NCI-H526 (cell line): Measurements from ENCODE around the gene OPCML.

Source experiments
- DNase-seq, 2 experiments: peaks; one replicate each; lab custom pipeline; 2025; lab: John Stamatoyannopoulos, UW

OPCML gene

DNA sequence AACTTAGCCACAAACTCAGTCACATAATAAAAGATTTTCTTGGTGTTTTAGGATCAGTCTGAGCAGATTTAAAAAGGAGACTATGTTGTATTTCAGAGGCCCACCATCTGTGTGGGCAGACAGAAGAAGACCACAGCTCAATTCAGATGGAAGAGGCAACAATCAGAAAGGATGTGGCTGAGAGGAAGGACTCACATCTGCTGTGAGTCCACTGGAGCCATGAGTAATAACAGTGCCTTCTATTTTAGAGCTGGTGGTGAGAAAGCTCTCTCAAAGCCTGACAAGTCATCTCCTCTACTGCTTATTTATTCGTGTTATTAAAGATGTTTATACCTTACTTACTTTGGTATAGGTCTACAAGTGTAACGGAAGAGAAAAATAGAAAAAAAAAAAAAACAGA is 357.2 kb downstream of the OPCML start:
- DNase-seq, result no peak

DNA sequence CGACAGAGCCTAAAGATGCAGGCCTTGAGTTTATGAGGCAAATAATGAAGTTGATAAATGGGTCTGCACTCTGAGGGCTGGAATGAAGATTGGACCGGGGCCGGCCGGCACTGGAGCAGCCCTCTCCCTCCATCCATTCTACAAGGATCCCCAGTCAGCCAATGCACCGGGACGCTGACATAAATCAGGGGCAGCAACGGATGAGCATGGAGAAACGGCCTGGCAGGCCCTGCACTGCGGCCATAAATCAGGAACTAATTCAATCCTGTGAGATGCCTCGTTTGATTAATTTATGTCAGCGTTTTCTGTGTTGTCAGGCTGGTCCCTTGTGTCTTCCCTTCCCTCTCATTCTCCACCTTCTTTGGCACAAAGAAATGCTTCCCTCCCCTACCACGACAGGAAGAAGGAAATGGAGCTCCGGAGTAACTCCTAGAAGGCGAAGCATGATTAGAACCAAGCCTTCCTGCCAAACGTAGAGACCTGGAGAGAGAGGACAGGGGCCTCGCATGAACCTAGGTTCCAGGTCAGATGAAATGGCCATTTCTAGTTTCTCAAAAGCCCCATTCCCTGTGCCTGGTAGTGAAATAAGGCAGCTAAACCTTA is 358.4 kb downstream of the OPCML start:
- no peak for DNase-seq

DNA sequence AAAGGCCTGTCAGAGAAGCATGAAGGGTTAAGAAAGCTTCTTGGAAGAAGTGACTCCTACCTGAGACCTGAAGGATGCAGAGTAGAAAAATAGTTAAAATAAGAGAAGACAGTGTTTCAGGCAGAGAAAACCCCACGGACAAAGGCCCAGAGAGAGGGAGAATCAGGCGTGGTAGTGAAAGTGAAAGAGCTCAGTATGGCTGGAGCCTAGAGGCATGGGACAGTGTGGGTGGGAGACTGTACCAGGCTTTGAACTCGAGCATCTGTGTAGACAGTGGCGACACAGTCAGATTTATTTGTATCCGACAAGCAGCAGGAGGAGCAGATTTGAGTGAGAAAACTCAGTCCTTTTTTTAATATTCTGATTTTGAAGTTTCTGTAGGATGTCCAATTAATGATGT is 360.0 kb downstream of the OPCML start:
- DNase-seq, result peak in 1 of 2 experiments; percentile 58

DNA sequence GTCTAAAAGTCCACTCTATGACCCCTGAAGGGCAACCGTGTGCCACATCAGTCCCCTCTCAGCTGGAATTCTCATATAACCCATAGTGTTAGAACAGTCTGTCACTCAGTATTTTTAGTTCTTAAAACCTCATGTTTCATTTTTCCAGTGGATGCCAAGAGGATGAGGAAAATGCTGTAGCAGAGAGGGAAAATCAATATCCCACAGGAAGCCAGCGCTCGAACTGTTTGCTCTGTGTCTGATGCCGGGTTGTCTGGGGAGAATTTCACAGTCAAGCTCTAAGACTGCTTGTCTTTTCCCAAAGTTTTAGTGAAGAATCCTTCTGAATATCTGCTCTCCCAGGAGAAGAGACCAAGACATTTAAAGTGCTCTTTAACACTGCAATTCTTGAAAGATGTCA is 360.9 kb downstream of the OPCML start:
- peak in 1 of 2 experiments; percentile 21 for DNase-seq

- DNase-seq, result no peak
Measured at GRCh38 chr11:133168016-133168415, 364.3 kb downstream of the OPCML start.

- no peak for DNase-seq
Measured at GRCh38 chr11:133166662-133167061, 365.6 kb downstream of the OPCML start.

- peak in 1 of 2 experiments; percentile 43 for DNase-seq
Measured at GRCh38 chr11:133164986-133165385, 367.3 kb downstream of the OPCML start.

GRCh38 chr11:133163463-133164419 is 368.6 kb downstream of the OPCML start:
- DNase-seq, result peak; percentile 77 to 97

DNA sequence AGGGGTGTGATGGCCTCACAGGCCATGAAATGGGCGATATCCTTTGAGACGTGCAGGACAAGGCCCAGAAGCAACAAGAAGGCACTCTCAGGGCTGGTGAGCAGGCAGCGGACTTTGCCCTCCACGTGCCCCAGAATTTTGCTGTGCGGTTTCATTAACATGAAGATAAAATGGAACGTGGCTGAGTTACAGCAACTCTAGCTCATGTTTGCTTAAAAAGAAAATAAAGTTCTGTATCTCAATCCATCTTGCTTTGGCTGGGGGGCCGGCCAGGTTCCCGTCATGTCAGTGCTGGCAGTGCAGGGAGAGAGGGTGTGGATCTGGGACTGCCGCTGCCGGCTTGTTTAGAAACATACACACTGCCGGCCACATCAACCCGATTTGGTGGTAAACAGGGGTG is 370.1 kb downstream of the OPCML start:
- peak in 1 of 2 experiments; percentile 67 for DNase-seq

- DNase-seq, result no peak
Measured at GRCh38 chr11:133160754-133161153, 371.5 kb downstream of the OPCML start.

DNA sequence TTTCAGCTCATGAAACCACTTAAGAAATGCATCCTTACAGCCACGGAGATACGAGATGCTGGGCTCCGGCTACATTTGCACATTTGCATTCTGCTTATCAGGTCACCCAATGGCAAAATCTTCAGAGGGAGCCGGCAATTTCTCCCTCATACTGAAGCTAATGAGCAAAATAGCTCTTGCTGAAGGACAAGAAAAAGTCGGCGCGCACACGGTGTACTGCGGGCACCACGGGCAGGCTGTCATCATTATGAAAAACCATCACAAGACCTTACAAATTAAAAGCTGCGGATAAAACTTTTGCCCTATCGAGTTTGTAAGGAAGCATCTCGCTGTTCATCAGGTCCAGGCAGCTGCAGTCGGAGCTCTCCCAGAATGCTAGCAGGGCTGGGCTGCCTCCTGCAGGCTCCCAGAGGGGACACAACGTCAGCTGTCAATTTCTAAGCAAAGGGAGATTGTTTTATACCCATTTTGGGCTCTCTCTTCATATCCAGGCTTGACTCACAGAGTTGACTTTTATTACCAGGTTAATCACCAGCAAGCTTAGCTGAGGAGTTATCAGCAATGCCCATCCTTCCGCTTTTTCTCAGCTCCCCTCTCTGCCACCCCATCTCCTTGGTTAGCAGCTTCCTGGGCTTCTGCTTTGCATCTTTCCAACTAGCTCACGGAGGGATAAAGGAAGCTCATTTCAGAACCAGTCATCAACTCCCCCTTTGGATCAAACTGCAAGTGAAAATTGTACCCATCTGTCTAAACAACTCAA is 375.1 kb downstream of the OPCML start:
- DNase-seq, result peak; percentile 79 to 92

DNA sequence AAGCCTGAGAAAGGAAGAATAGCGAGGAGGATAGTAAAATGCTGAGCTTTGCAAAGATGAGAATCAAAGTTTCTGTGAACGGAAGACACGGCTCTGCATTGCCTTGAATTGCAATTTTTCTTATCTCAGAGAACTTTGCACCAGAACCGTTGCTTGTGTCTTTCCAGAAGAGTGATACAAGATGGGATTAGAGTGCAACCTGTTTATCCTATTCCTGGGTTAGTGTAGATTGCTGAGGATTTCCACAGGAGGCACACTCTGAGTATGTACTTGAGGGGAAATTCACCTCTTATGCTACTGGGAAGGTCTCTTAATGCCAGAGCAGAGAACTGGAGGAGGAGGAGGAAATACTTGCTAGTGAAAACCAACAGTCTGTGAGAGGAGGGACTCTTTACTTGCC is 377.5 kb downstream of the OPCML start:
- DNase-seq, result no peak

DNA sequence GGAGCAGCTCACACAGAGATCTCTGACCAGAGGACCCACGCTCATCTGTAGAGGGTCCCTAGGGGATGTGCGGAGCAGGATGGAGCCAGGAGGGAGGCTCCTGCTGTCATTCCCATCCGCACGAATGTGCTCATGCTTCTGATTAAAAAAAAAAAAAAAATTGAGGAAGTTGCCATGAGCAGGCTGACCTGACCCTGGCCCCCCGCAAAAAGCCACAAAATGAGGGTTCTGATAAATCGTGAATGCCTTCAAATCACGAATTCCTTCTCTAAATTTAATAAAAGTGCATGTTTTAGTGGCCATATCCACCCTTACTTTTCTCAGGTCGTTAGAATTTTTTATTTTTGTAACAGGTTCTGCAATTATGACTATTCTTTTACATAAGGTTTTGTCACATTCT is 378.2 kb downstream of the OPCML start:
- DNase-seq, result no peak

- no peak for DNase-seq
Measured at GRCh38 chr11:133153031-133153430, 379.3 kb downstream of the OPCML start.

DNA sequence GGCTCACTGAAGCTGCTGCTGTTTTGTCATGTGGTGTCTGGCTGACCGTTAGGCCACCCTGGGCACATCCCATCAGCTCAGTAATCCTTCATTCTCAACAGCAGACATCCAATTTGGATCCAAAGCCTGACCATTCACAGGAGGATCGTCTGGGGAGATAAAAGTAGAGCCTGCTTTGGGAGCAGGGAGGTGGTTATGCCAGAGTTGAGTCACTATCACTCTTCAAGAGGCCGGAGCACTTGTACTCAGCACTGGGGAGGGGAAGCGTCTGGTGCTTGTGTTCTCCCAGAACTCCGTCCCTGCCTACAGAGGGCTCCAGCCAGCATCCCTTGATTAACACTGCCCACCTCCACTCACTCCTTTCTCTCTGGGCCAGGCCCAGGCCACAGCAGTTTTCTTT is 382.6 kb downstream of the OPCML start:
- no peak for DNase-seq

- DNase-seq, result no peak
Measured at GRCh38 chr11:133147625-133148024, 384.7 kb downstream of the OPCML start.

GRCh38 chr11:133146697-133147306 is 385.5 kb downstream of the OPCML start:
- DNase-seq, result no peak

DNA sequence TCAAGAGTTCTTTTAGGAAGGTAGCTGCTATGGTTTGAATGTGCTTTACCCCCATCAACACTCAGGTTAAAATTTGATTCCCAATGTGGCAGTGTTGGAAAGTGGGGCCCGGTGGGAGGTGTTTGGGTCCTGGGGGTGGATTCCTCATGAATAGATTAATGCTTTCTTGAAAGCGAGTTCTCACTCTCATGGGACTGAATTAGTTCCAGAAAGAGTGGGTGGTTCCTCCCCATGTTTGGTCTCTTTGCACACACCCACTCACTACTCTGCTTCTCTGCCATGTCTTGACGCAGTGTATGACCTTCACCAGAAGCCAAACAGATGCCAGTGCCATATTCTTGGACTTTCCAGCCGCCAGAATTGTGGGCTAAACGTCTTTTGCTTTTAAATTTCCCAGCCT is 394.4 kb downstream of the OPCML start:
- DNase-seq, result no peak

GRCh38 chr11:133137270-133137669 is 395.0 kb downstream of the OPCML start:
- DNase-seq, result no peak

GRCh38 chr11:133136376-133136775 is 395.9 kb downstream of the OPCML start:
- DNase-seq, result no peak

DNA sequence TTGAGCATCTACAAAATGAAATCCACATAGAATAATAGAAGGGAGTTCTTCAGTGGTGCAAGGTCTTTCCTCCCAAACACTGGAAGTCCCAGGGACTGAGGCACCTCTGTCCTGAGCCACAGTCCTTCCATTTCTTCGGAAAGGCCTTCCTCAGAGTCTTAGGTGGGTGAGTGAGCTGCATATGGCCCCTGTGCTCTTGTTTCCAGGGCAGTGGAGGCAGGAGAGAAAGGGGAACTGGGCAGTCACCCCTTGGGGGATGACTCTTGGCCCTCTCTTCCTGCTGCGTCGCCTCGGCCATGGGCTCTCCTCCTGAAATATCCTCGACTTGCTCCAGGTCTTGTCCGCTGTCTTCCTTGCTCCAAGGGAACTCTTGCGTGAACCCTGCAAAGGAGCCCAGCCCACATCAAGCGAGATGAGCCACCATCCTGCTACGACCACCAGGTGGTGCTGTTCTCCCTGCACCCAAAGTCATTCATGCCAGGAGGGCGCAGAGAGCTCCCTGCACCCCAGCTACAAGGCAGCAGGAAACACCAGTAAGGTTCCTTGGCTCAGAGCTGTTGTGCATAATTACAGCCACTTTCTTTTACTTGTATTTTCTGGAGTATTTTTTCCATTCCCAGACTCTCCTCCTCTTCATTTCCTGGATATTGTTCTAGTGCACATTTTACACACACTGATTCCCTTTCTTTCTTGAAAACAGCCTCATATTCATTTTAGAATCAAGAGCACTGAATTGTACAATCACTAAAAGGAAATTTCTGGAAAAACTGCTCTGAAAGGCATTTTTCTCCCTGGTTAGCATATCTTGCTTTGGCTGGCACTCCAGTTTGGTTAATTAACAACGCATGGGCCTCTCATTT is 397.8 kb downstream of the OPCML start:
- DNase-seq, result peak; percentile 83 to 95
